Islet precursor cell (in vitro differentiated cells): Measurements from ENCODE around the gene BCL2L11.

ENCODE experiments used
- DNase-seq: peaks from one replicate; pipeline ENCODE4 v3.0.0-alpha.2; 2018

The BCL2L11 gene

GRCh38 chr2:111198701-111199100 lies 78.0 kb downstream of the BCL2L11 start:
- DNase-seq: peak; percentile 47

- peak; percentile 50 for DNase-seq
These were observed 79.1 kb downstream of the BCL2L11 start for GRCh38 chr2:111199840-111200239.

GRCh38 chr2:111200333-111200881 lies 79.7 kb downstream of the BCL2L11 start:
- peak; percentile 51 for DNase-seq

GRCh38 chr2:111201214-111201613 lies 80.5 kb downstream of the BCL2L11 start:
- peak; percentile 38 for DNase-seq

GRCh38 chr2:111202266-111203040 lies 81.7 kb downstream of the BCL2L11 start:
- DNase-seq: no peak

- no peak for DNase-seq
These were observed 84.0 kb downstream of the BCL2L11 start for GRCh38 chr2:111204706-111205105.

- no peak for DNase-seq
These were observed 85.1 kb downstream of the BCL2L11 start for GRCh38 chr2:111205774-111206173.

GRCh38 chr2:111207851-111208250 lies 87.1 kb downstream of the BCL2L11 start:
- no peak for DNase-seq

- DNase-seq: no peak
These were observed 87.9 kb downstream of the BCL2L11 start for GRCh38 chr2:111208639-111209038.

- peak; percentile 37 for DNase-seq
These were observed 88.4 kb downstream of the BCL2L11 start for GRCh38 chr2:111209045-111209514.

GRCh38 chr2:111210036-111210435 lies 89.3 kb downstream of the BCL2L11 start:
- DNase-seq: no peak

GRCh38 chr2:111213877-111214276 lies 93.2 kb downstream of the BCL2L11 start:
- no peak for DNase-seq

- DNase-seq: no peak
These were observed 96.3 kb downstream of the BCL2L11 start for GRCh38 chr2:111216811-111217652.
